22Rv1 (cell line): ENCODE measurements around the gene EEPD1.

Experiments used
- ZFX ChIP-seq: fragments of 450-650 bp; IDR thresholded peaks from 2 replicates; pipeline ENCODE4 v1.6.1; 2017; ENCODE audit warnings: antibody characterized with exemption, borderline replicate concordance
- TF ChIP-seq, protein P1 (sequence below): fragments of 450-650 bp; IDR thresholded peaks from 2 replicates; pipeline ENCODE4 v1.5.1; 2017; ENCODE audit warnings: mild to moderate bottlenecking

DNA sequence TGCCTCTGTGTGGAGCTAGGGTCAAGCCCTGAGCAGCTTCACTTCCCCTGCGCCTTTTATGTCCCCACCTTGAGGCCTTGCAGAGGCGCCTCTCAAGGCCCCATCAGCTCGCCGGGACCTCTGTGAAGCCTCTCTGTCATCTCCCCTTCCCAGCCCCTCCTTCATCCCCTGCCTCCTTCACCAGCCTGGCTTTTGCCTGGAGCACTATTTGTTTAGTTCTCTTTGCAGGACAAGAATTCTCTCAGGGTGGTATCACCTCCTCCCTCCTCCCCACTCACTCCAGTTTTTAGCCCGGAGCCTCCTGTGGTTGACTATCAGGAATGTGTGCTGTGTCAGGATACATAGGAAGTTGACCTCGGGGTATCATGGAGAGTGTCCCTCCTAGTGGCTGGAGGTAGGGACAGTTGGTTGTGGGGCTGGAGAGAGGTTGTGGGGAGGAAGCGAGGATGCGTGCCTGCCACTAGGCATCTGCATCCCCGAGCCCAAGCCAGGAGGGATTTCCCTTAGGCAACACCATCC lies 146.8 kb downstream of the EEPD1 start:
- TF ChIP-seq, protein P1, sequence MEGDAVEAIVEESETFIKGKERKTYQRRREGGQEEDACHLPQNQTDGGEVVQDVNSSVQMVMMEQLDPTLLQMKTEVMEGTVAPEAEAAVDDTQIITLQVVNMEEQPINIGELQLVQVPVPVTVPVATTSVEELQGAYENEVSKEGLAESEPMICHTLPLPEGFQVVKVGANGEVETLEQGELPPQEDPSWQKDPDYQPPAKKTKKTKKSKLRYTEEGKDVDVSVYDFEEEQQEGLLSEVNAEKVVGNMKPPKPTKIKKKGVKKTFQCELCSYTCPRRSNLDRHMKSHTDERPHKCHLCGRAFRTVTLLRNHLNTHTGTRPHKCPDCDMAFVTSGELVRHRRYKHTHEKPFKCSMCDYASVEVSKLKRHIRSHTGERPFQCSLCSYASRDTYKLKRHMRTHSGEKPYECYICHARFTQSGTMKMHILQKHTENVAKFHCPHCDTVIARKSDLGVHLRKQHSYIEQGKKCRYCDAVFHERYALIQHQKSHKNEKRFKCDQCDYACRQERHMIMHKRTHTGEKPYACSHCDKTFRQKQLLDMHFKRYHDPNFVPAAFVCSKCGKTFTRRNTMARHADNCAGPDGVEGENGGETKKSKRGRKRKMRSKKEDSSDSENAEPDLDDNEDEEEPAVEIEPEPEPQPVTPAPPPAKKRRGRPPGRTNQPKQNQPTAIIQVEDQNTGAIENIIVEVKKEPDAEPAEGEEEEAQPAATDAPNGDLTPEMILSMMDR, result no peak
- TF ChIP-seq ZFX, result no peak
